Panc1 (cell line): ENCODE measurements around the gene NBPF26. TPM values are rescaled to one million over a fixed set of nuclear protein-coding genes. Genes with fewer than 3 reads are reported as not detected.
"Not testable (repeated sequence)": the region's sequence is repeated elsewhere in the genome, so short reads cannot be mapped to it uniquely, and the experiment has no call there.

Source experiments
- ATAC-seq: fragments of 200-7000 bp; cut with Tn5 transposase; 2 replicates; pipeline ENCODE4 v1.9.1; 2020; ENCODE audit warnings: mild to moderate bottlenecking, moderate library complexity
- BruUV-seq: library from RNA; stranded (reverse); fragments of 400-500 nt; replicated peaks from 2 replicates; lab custom pipeline; 2021; lab: Mats Ljungman, UMichigan
- CTCF ChIA-PET: fragments of 300-600 bp; sonication (Branson Sonifier 250); formaldehyde crosslinking; loops from one replicate; lab custom pipeline; 2022; ENCODE audit warnings: antibody characterized with exemption; lab: Charles Lee
- POLR2A ChIA-PET: fragments of 300-600 bp; sonication (Branson Sonifier 250); formaldehyde crosslinking; loops from one replicate; lab custom pipeline; 2022; ENCODE audit warnings: antibody characterized with exemption; lab: Charles Lee
- DNase-seq: peaks from one replicate; pipeline ENCODE4 v3.0.0-alpha.2; 2010; ENCODE audit warnings: low read depth, low spot score
- H3K27ac ChIP-seq: 2 replicates; pipeline ENCODE4 v1.5.1; 2011; ENCODE audit warnings: mild to moderate bottlenecking, low read length, inconsistent platforms
- H3K27me3 ChIP-seq: fragments of 200-500 bp; sonication (Bioruptor generic); 2 replicates; pipeline ENCODE4 v1.6.0; 2014; ENCODE audit warnings: low read length, inconsistent platforms; ENCODE audit not compliant: control insufficient read depth, insufficient read depth
- H3K36me3 ChIP-seq: fragments of 200-500 bp; sonication (Bioruptor generic); 2 replicates; pipeline ENCODE4 v1.5.1; 2014; ENCODE audit warnings: inconsistent platforms, mild to moderate bottlenecking, low read length, moderate library complexity; ENCODE audit not compliant: control insufficient read depth, insufficient read depth
- H3K4me1 ChIP-seq: 2 replicates; pipeline ENCODE4 v1.5.1; 2011; ENCODE audit warnings: inconsistent platforms, mild to moderate bottlenecking, low read length, moderate library complexity; ENCODE audit not compliant: control insufficient read depth, insufficient read depth
- H3K4me3 ChIP-seq, 2 experiments: 2 replicates each; pipeline ENCODE4 v1.5.1; 2011 to 2012; ENCODE audit warnings: low read depth in 2 of 2, low read length in 2 of 2, mild to moderate bottlenecking in 2 of 2, inconsistent platforms in 1 of 2, moderate library complexity in 1 of 2
- H3K9me3 ChIP-seq: fragments of 200-500 bp; sonication (Bioruptor generic); 2 replicates; pipeline ENCODE4 v1.5.1; 2014; ENCODE audit warnings: low read depth, mild to moderate bottlenecking, inconsistent platforms, low read length, moderate library complexity; ENCODE audit not compliant: control insufficient read depth, insufficient read depth
- in situ Hi-C: cut with HindIII; loops from 2 replicates; pipeline ENCODE4 v1.10.0; 2016; ENCODE audit warnings: low sequenced_read_pairs, low pct_unique_long_range_greater_than_20kb
- intact Hi-C: fragments of 100-400 bp; cut with micrococcal nuclease; formaldehyde crosslinking; loops from one replicate; pipeline ENCODE4 v1.10.0; 2022; ENCODE audit not compliant: unreplicated experiment
- total RNA-seq: library from RNA; stranded (reverse); gene quantifications from one replicate; pipeline ENCODE4 v1.2.1, GENCODE V29; 2021; ENCODE audit not compliant: unreplicated experiment

Gene NBPF26
- total RNA-seq, 1 experiment from 2014 or later: 22.9 TPM

GRCh38 chr1:120880056-120880455 lies 156.3 kb downstream of the NBPF26 start:
- POLR2A ChIA-PET, CTCF ChIA-PET, H3K4me1 ChIP-seq, BruUV-seq, H3K4me3 ChIP-seq, H3K9me3 ChIP-seq, H3K36me3 ChIP-seq, ATAC-seq, H3K27me3 ChIP-seq, DNase-seq, intact Hi-C loops, in situ Hi-C loops, H3K27ac ChIP-seq: not testable (repeated sequence)

GRCh38 chr1:120881934-120882333 lies 158.2 kb downstream of the NBPF26 start:
- H3K4me1 ChIP-seq, ATAC-seq, H3K4me3 ChIP-seq, H3K36me3 ChIP-seq, H3K27me3 ChIP-seq, DNase-seq, BruUV-seq, CTCF ChIA-PET, intact Hi-C loops, H3K9me3 ChIP-seq, H3K27ac ChIP-seq, POLR2A ChIA-PET, in situ Hi-C loops: not testable (repeated sequence)

Other genes with a start within 250 kb of the NBPF26 start
- gene PPIAL4A, start 165.8 kb downstream of the NBPF26 start, total RNA-seq: not detected